ENCODE results near the gene GRK1.

DNA sequence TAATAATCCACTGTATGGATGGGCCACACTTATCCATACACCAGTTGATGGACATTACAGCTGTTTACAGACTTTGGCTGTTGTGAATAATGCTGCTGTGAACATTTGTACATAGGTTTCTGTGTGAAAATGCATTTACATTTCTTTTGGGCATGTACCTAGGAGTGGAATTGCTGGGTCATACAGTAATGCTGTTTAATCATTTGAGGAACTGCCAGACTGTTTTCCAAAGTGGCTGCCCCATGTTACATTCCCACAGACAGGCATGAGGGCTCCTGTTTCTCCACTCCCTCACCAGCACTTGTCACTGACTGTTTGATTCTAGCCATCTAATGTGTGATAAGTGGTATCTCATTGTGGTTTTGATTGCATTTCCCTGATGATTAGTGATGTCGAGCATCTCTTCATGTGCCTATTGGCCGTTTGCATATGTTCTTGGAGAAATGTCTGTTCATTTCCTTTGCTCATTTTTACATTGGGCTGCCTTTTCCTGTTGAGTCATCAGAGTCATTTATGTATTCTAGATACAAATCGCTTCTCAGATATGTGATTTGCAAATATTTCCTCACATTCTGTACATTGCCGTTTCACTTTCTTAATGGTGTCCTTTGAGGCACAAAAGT lies 104.8 kb downstream of the GRK1 start:
- TF ChIP-seq, protein P1, sequence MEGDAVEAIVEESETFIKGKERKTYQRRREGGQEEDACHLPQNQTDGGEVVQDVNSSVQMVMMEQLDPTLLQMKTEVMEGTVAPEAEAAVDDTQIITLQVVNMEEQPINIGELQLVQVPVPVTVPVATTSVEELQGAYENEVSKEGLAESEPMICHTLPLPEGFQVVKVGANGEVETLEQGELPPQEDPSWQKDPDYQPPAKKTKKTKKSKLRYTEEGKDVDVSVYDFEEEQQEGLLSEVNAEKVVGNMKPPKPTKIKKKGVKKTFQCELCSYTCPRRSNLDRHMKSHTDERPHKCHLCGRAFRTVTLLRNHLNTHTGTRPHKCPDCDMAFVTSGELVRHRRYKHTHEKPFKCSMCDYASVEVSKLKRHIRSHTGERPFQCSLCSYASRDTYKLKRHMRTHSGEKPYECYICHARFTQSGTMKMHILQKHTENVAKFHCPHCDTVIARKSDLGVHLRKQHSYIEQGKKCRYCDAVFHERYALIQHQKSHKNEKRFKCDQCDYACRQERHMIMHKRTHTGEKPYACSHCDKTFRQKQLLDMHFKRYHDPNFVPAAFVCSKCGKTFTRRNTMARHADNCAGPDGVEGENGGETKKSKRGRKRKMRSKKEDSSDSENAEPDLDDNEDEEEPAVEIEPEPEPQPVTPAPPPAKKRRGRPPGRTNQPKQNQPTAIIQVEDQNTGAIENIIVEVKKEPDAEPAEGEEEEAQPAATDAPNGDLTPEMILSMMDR (conservative IDR thresholded peaks at IDR 0.05; ENCODE audit: low read length): no peak
- no peak for TF ChIP-seq EZH2phosphoT487 (IDR thresholded peaks at IDR 0.05; ENCODE audit: borderline replicate concordance, low read depth, low read length)
